ENCODE data around the gene POU2AF1.
"Not testable (repeated sequence)": the region's sequence is repeated elsewhere in the genome, so short reads cannot be mapped to it uniquely, and the experiment has no call there.

POU2AF1 gene

GRCh38 chr11:111408789-111409727, 30.0 kb upstream of the POU2AF1 start:
- no peak for DNase-seq

DNA sequence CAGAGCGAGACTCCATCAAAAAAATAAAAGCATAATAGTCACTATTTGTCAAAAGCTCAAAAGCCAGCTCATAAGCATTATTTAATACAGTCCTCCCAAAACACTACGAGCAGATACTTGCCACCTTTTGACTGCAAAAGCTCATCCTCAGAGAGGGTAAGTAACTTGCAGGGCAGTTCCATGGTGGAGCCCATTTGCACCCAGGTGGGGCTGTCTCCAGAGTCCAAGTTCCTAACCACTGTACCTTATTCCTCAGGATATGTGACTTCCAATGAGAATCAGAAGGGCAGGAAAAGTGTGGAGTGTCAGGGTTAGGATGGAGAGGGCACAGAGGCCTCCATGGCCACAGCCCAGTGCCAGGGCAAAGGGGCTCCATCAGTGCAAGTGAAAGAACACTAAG, 28.6 kb upstream of the POU2AF1 start:
- no peak for DNase-seq

DNA sequence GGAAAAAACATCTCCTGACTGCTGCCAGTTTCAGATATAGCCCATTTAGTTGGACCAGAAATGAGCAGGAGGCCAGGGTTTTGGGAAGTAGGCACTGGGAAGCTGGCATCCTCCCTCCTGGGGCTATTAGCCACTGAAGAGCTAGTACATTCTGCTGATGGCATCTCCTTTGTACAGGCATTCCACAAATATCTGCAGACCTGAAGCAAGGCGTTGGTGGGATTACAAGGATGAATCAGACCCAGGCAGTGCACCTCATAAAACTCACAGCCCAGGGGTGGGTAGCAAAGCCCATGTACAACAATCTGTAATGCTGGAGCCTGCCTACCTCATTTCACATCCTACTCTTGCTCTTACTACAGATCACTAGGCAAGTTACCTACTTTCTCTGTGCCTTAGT, 27.5 kb upstream of the POU2AF1 start:
- DNase-seq = no peak

- no peak for DNase-seq
Observed at GRCh38 chr11:111406091-111406490, 27.0 kb upstream of the POU2AF1 start.

DNA sequence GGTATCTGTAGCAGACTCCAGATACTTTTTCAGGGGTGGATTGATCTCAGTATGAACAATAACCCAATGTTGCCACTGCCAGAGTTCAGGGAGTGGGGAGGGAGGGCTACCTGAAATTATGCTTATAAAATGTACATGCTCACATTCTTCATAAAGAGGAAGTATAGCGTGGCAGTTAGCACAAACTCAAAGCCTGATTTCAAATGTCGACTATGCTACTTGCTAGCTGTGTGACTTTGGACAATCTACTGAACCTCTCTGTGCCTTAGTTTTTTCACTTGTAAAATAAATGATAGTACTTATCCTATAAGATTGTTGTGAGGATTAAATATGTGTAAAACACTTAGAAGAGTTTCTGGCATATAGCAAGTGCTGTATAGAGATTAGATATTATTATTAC, 26.5 kb upstream of the POU2AF1 start:
- no peak for DNase-seq

DNA sequence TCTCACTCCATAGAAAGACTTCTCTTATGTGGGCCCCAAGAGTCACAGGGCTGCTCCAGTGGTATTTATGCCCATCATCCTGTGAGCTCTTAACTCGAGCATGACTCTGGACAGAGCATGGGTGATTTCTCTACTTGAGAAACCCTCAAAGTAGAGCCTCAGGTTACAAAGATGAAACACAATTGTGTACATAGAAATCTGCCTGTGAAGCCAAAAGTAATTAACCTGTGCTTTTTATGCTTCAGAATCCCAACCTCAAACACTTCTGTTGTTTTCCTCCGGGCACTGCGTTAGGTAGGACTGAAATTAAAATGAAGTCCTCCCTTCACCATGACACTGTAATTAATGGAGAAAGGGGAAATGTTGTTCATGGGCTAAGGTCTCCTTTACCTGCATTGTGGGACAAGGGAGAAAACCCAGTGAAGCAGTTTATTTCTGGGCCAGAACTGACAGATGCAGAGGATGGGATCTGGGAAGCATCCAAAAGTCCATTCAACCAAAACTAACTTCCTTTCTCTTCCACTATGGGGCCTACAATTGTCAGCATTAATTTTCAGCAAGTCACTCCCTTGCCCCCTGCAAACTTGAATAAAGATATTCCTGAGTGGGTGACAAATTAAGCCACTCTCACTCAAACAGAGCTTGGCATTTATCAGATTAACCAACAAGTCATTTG, 24.1 kb upstream of the POU2AF1 start:
- DNase-seq = peak; percentile 98

DNA sequence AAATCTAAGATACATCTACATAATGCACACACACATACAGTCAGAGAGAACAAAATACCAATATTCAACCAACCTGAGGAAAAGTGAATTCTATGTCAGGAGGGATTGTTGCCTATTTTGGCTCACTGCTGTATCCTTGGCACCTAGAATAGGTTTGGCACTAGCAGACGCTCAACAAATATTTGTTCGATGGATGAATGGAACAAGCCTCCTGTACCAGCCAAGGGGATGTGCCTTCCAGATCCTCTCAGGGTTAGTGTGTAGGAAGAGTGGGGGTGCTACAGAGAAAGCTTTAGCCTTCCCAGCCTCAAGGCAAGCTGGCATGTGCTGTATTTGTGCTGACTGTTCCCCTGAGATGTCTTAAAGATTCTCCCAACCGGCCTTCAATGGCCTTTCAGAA, 23.3 kb upstream of the POU2AF1 start:
- DNase-seq = peak; percentile 89

- not testable (repeated sequence) for DNase-seq
Observed at GRCh38 chr11:111401957-111402356, 22.9 kb upstream of the POU2AF1 start.

DNA sequence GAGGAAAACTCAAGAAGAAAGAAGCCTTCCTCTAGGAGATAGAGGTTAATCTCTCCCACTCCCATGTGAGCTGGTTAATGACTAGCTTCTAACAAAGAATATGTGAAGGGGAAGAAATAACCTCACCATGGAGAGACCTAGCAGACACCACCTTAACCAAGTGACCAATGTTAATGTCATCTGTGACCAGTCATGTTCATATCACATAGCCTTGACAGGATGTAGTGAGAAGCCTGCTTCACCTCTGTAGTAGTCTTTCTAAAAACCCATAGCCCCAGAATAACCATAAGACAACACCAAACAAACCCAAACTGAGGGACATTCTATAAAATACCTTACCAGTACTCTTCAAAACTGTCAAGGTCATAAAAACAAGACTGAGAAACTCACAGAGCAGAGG, 21.5 kb upstream of the POU2AF1 start:
- DNase-seq = no peak

GRCh38 chr11:111399187-111400031, 20.3 kb upstream of the POU2AF1 start:
- DNase-seq = no peak

DNA sequence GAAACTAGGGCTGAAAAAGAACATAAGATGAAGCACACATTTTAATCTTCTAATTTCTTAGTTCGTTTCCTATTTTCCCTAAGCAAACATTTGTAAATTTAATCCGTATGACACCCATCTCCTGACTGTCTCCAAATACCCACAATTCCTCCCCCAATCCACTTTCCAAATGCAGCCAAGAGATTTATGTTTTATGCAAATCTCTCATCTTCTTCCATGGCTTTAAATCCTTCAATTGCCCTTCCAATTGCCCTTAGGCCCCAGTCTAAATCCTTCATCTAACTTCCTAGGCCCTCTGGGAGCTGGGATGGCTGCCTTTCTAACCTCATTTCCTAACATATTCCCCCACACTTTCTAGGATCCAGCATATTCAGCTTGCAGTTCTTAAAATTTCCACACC, 18.0 kb upstream of the POU2AF1 start:
- peak; percentile 88 for DNase-seq

GRCh38 chr11:111395749-111396148, 16.7 kb upstream of the POU2AF1 start:
- peak; percentile 74 for DNase-seq

DNA sequence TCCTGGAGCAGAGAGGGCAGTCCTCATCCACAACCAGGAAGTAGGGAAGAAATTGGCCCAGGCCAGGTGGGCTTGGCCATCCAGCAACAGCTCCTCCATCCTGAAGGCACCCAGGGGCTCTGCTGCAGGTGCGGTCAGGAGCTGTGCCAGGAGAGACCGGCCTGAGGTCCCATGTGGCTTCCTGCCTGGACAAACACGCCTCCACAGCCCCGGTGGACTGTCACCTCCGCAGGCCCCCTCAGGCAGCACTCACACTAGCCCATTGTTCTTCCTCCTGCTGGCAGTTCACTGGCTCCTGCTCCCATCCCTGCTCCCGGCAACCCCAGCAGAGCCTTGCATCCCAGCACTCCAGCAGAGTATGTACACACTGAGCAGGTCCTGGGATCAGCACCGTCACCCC, 16.0 kb upstream of the POU2AF1 start:
- no peak for DNase-seq

DNA sequence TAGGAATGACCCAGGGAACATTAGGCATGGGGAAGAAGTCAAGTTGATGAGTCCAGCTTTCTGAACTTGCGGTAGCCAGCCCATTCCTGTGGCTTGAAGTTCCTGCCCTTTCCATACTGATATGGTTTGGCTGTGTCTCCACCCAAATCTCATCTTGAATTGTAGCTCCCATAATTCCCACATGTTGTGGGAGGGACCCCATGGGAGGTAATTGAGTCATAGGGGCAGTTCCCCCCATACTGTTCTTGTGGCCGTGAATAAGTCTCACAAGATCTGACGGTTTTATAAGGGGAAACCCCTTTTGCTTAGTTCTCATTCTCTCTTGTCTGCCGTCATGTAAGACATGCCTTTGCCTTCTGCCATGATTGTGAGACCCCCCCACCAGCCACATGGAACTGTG, 15.1 kb upstream of the POU2AF1 start:
- not testable (repeated sequence) for DNase-seq

- DNase-seq = no peak
Observed at GRCh38 chr11:111393585-111393984, 14.5 kb upstream of the POU2AF1 start.

GRCh38 chr11:111393096-111393495, 14.0 kb upstream of the POU2AF1 start:
- DNase-seq = no peak

DNA sequence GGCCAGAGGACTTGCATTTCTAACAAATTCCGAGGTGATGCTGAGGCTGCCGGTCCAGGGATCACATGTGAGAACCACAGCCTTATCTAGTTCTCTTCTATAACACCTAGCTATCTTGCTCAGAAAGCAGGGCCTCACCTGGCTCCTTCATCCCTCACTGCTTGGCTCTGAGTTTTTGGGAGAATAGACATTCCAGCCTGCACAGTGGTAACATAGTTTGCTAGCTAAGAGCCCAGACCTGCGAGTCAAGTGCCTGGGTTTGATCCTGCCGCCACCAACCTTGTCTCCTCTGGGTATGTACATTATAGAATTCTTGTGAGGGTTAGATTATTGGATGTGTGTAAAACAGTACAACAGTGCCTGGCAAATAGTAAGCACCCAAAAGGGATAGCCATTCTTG, 13.5 kb upstream of the POU2AF1 start:
- no peak for DNase-seq

GRCh38 chr11:111391328-111392124, 12.5 kb upstream of the POU2AF1 start:
- no peak for DNase-seq

DNA sequence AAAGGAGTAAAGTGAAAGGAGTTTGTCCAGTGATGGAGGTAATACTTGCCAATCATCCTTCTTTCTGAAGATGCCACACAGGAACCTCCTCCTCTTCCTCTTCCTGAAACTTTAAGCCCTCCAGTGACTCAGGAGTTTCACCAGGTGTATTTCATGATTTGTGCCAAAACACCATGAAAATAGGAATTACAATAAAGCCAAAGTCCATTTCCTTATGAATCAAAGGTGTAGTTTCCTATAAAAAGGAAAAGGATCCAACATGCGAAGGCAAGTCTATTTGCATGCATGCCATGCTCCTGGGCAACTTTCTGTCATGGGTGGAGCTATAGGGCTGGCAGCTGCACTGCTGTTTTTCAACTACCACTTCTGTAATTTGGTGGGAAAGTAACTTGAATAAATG, 9.8 kb upstream of the POU2AF1 start:
- DNase-seq = no peak

DNA sequence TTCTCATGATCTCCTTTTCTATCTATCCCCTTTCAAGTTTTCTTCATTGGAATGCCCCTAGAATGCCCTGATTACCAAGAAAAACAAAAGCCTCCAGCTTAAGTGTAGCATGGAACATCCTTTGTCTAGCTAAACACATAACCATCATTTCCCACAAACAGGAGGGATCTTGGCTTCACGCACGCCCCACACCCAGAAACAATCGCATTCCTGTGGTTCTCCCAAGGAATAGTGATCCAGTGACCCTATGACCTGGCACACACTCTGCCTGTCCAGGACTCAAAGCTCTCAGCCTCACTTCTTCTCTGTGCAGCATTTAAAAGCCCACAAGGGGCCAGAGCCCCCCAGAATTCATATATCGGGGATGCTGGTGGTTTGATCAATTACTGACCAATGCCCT, 9.3 kb upstream of the POU2AF1 start:
- DNase-seq = no peak

DNA sequence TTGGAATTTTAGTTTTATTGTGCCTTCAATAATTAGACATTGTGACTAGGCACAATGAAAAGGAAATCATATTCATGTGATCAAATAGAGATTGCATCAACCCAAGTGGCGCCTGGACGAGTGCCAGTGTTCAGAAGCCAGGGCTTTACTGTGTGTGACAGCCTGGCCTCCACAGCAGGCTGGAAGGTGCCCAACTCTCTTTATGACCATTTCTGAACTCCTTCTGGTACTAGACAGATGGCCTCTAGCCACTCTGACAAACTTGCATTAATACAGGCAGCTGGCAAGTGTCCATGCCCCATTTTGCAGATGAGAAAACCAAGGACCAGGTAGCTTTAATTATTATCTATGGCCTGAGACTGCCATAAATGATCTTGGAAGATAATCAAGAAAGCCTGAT, 8.3 kb upstream of the POU2AF1 start:
- DNase-seq = peak; percentile 64

GRCh38 chr11:111386611-111387150, 7.6 kb upstream of the POU2AF1 start:
- DNase-seq = no peak
